SH-SY5Y (cell line): ENCODE data around the gene IRF2BPL.

ENCODE experiments used
- GATA2 ChIP-seq: IDR thresholded peaks from 2 replicates; pipeline ENCODE4 v1.6.1; 2011; ENCODE audit warnings: mild to moderate bottlenecking, low read depth, low read length
- GATA3 ChIP-seq: IDR thresholded peaks from 2 replicates; pipeline ENCODE4 v1.6.1; 2011; ENCODE audit warnings: low read depth, mild to moderate bottlenecking, low read length, moderate library complexity

GRCh38 chr14:77061630-77062257, 33.2 kb upstream of the IRF2BPL start:
- TF ChIP-seq GATA3, result no peak
- no peak for TF ChIP-seq GATA2
